ENCODE measurements around the gene IQGAP3.

- TF ChIP-seq, protein P1, sequence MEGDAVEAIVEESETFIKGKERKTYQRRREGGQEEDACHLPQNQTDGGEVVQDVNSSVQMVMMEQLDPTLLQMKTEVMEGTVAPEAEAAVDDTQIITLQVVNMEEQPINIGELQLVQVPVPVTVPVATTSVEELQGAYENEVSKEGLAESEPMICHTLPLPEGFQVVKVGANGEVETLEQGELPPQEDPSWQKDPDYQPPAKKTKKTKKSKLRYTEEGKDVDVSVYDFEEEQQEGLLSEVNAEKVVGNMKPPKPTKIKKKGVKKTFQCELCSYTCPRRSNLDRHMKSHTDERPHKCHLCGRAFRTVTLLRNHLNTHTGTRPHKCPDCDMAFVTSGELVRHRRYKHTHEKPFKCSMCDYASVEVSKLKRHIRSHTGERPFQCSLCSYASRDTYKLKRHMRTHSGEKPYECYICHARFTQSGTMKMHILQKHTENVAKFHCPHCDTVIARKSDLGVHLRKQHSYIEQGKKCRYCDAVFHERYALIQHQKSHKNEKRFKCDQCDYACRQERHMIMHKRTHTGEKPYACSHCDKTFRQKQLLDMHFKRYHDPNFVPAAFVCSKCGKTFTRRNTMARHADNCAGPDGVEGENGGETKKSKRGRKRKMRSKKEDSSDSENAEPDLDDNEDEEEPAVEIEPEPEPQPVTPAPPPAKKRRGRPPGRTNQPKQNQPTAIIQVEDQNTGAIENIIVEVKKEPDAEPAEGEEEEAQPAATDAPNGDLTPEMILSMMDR (IDR thresholded peaks at IDR 0.05; ENCODE audit: low read depth, low read length) = no peak
- TF ChIP-seq EZH2phosphoT487 (IDR thresholded peaks at IDR 0.05; ENCODE audit: low read depth) = no peak
Measured at GRCh38 chr1:156525856-156526489, 46.4 kb downstream of the IQGAP3 start.
